IPS-15b (cell line): ENCODE data around the gene MPST.

Source experiments
- H3K27me3 ChIP-seq: one replicate; pipeline ENCODE4 v1.6.1; 2013; ENCODE audit warnings: low read length; ENCODE audit not compliant: control insufficient read depth, insufficient read depth
- H3K36me3 ChIP-seq: one replicate; pipeline ENCODE4 v1.6.1; 2013; ENCODE audit warnings: low read length; ENCODE audit not compliant: control insufficient read depth, insufficient read depth
- H3K4me1 ChIP-seq: one replicate; pipeline ENCODE4 v1.6.1; 2013; ENCODE audit warnings: mild to moderate bottlenecking, low read length; ENCODE audit not compliant: control insufficient read depth, insufficient read depth
- H3K4me3 ChIP-seq: one replicate; pipeline ENCODE4 v1.5.1; 2013; ENCODE audit warnings: low read depth, low read length
- H3K9ac ChIP-seq: one replicate; pipeline ENCODE4 v1.6.1; 2013; ENCODE audit warnings: low read depth, mild to moderate bottlenecking, low read length
- H3K9me3 ChIP-seq: one replicate; pipeline ENCODE4 v1.6.1; 2013; ENCODE audit warnings: mild to moderate bottlenecking, low read length; ENCODE audit not compliant: control insufficient read depth, insufficient read depth

The MPST gene

DNA sequence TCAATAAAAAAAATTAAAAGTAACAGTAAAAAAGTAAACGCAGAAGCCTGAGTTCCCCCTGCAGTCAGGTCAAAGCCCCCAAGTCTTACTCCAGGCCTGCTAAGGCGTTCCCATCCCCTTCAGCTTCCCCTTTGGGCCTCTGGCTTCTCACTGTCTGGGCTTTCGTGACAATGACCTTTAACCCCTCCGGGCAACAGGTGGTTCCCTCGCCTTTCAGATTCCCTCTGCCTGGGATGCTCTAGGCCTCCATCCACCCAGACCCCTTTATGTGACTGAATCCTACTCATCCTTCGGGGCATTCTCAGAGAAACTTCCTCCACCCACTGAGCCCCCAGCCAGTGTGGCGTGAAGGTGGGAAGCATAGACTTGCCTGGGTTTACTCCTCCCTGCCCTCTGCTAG is 8.0 kb downstream of the MPST start:
- peaks cover 26% of the 10 kb centered on the region for H3K36me3 ChIP-seq
- no peaks in the 10 kb centered on the region for H3K9me3 ChIP-seq
- H3K27me3 ChIP-seq, result no peaks in the 10 kb centered on the region
- H3K9ac ChIP-seq, result no peak overlapping the region
- no peak overlapping the region for H3K4me3 ChIP-seq
- H3K4me1 ChIP-seq, result peaks cover 4% of the 10 kb centered on the region

DNA sequence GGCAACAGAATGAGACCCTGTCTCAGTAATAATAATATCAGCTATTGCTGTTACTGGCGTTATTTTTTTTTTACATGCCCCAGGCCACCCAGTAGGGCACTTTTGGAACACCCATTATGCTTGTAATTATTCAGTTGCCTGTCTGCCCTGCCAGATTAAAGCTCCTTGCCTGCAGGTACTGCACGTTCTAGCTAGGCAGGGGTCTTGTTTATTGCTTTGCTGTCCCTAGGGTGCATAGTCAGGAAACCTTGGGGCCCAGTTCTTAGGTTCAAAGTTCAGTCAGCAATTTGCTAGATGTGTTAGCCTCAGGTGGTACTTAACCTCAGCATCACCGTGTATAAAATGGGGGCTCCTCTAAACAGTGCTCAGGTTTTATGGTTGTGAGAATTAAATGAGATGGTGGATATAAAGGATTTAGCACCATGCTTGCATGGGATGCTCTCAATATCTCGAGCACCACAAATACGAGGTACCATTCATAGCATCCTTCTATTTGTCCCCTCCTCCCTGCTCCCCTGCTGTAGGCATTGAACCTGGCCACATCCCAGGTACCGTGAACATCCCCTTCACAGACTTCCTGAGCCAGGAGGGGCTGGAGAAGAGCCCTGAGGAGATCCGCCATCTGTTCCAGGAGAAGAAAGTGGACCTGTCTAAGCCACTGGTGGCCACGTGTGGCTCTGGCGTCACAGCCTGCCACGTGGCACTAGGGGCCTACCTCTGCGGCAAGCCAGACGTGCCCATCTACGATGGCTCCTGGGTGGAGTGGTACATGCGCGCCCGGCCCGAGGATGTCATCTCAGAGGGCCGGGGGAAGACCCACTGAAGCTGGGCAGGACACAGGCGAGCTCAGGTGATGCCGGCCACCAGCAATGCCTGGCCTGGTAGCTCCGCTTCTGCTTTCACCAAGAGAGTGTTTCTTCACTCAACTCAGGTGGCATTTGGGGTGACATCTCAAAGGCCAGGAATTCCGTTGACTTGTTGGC is 9.4 kb downstream of the MPST start:
- Histone ChIP-seq H3K36me3 (peaks cover 26% of the 10 kb centered on the region), H3K27me3 (no peaks in the 10 kb centered on the region), H3K4me1 (peaks cover 4% of the 10 kb centered on the region), H3K9ac (no peak overlapping the region), H3K9me3 (no peaks in the 10 kb centered on the region), H3K4me3 (no peak overlapping the region)

DNA sequence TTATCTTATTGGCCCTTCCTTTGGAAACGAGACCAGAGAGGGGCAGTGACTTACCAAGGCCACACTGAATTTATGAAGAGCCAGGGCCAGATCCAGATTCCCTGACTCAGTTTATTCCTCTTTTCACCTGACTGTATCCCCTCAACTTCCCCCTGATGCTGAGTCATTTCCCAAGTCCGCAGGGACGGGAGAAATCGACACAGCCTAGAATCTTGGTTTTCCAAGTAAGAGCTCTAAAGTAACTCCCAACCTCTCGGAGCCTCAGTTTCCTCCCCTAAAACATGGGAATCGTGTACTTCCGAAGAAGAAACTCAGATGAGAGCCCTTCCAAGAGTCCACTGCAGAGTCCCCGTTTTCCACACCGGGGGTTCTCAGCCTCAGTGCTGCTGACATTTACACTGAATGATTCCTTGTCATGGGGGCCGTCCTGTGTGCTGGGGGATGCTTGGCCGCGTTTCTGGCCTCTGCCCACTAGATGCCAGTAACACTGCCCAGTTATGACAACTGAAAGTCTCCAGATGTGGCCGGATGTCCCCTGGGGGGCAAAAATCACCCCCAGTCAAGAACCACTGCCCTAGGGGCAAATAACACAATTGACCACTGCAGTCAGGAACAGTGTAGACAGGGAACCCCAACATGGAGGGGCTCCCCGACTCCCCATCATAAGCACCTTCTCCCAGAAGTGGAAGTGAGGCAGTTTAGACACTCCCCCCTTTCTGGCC is 11.2 kb downstream of the MPST start:
- Histone ChIP-seq H3K4me3 (no peak overlapping the region), H3K9me3 (no peaks in the 10 kb centered on the region), H3K27me3 (no peaks in the 10 kb centered on the region), H3K9ac (no peak overlapping the region), H3K4me1 (peaks cover 4% of the 10 kb centered on the region), H3K36me3 (peaks cover 11% of the 10 kb centered on the region)

DNA sequence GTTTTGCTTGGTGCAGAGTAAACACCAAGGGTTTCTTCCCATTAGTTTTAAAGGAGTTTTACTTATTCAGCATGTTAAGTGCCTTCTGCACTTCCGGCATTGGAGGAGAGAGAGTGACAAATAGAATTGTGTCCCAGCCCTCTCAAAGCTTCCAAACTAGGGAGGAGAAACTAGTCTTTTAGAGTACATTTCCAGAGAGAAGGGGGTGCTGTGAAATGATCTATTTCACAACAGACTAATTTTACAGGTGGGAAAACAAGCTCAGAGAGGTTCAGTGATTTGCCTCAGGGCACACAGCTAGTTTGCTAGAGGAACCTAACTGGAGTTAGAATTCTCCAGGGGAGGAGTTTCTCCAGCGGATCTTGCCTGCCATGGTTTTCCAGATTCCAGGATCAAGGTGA is 12.6 kb downstream of the MPST start:
- Histone ChIP-seq H3K9me3 (no peaks in the 10 kb centered on the region), H3K4me1 (peaks cover 4% of the 10 kb centered on the region), H3K9ac (no peak overlapping the region), H3K36me3 (peaks cover 10% of the 10 kb centered on the region), H3K4me3 (no peak overlapping the region), H3K27me3 (no peaks in the 10 kb centered on the region)

DNA sequence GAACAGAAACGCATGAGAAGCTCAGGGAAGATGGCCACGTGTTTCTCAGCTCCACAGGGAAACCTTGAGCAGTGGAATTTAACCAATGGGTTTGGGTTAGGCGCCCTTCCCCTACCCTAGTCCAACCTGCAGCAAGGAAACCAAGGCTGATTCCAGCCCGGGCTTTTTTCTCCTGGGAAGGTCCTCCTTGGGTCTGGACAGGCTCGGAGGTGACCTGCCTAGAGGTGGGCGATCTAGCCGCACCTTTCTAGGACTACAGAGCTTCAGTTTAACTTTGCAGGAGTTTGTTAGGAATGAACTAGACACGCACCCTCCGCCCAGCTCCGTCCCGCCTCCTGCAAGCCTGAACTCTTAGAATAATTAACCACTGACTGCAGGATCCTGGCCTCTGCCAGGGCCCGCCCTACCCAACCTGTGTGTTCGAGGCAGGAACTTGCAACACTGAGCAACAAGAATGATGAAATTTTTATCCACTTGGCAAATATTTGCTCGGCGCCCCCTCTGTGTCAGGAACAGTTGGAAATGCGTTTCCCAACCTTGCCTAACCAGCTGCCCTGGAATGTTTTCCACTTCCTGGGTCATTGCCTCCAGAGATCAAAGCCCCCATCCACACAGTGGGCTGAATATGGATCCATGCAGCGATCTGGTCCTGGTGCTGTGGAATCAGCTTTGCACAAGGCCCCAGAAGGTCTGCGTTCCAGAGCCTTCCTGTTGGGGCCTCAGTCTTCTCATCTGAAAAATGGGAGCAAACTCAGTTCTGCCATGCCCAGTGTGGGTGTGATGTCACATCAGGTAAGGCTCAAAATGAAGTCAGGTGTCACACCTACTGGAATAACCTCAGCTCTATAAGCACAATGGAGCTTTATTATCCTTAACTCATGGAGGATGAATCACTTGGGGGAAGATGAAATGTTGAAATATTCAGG is 13.3 kb downstream of the MPST start:
- Histone ChIP-seq H3K4me3 (no peak overlapping the region), H3K4me1 (peaks cover under 1% of the 10 kb centered on the region)

DNA sequence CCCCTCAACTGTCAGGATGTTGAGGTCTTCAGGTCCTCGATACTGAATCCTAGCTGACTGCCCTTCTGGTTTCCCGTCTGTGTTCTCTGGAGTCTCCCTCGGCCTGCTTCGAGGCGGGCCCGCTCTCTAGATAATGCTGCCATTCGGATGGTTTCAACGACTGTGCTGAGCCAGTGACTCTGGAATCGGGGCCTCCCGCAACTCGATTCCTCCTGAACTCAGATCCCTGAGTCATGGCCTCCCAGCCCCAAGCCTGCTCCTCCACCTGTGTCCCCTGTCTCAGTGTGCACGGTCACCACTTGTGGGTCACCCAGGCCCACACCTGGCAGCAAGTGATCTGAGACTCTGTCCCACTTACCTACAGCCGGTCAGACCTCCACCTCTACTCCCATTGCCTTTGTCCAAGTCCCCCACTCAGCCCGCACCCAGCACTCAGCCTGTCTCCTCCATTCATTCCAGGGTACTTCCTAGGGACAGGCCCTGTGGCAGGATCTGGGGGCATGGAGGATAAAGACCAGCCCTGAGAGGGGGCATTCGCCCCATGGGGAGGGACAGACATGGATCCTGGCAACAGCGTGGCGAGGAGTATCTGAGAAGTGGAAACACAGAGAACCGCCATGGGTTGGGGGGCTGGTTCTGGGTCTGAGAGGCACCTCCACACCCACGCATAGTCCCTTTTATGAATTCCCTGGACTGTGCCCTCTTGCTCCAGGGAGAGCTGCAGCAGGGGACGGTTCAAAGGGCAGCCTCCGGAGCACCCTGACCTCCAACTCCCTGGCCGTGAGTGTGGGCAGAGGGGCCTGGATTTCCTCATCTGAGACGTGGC is 14.3 kb downstream of the MPST start:
- Histone ChIP-seq H3K27me3 (no peaks in the 10 kb centered on the region), H3K9me3 (no peaks in the 10 kb centered on the region), H3K36me3 (peaks cover 6% of the 10 kb centered on the region), H3K9ac (no peak overlapping the region), H3K4me1 (no peaks in the 10 kb centered on the region), H3K4me3 (no peak overlapping the region)

More for the DNA sequence above, 13.3 kb downstream of the MPST start:
- H3K9me3 ChIP-seq, result no peaks in the 10 kb centered on the region
- no peaks in the 10 kb centered on the region for H3K27me3 ChIP-seq
- no peak overlapping the region for H3K9ac ChIP-seq
- peaks cover 6% of the 10 kb centered on the region for H3K36me3 ChIP-seq

DNA sequence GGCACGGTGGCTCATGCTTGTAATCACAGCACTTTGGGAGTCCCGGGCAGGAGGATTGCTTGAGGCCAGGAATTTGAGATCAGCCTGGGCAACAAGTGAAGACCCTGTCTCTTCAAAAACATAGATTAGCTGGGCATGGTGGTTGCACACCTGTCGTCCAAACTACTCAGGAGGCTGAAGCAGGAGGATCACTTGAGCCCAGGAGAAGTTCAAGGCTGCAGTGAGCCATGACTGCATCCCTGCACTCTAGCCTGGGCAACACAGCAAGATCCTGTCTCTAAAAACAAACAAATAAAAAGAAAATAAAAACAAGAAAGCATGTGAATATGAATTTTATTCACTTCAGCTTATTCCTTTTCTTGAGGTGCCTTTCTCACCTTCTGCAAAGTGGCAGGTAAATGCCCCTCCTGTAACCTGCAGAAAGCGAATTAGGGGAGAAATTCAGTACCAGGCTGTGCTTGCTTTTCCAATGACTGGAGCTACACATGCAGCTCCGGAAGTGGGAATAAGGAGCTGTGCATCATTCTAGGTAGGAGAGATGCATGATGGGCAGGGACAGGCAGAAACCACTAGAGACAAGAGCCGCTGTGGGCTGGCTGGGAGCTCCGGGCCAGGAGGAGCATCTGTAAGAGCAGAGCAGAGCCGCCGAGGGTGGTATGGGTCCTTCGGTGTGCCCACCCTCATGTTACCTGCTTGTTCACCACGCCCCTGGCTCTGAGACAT is 17.3 kb downstream of the MPST start:
- no peak overlapping the region for H3K9ac ChIP-seq
- H3K36me3 ChIP-seq, result no peaks in the 10 kb centered on the region
- H3K27me3 ChIP-seq, result no peaks in the 10 kb centered on the region
- no peak overlapping the region for H3K4me3 ChIP-seq
- H3K9me3 ChIP-seq, result no peaks in the 10 kb centered on the region
- peaks cover 2% of the 10 kb centered on the region for H3K4me1 ChIP-seq

DNA sequence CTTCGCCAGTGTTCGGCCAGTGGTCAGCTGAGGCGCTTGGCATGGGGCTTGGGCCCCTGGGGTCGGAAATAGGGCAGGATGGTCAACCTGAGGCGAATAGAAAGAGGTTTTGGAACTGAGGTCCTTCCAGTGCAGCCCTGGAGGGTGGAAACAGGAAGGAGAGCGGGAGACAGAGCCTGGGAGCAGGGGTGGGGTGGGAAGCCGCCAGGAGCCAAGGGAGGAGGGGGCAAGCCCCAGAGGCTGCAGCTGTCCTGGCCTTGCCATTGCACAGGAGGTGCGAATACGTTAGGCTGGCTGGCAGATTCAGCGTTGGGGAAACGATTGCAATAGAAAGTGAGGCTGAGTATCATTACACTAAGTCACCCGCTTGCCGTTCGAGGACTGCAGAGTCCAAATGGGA is 18.1 kb downstream of the MPST start:
- no peaks in the 10 kb centered on the region for H3K36me3 ChIP-seq

DNA sequence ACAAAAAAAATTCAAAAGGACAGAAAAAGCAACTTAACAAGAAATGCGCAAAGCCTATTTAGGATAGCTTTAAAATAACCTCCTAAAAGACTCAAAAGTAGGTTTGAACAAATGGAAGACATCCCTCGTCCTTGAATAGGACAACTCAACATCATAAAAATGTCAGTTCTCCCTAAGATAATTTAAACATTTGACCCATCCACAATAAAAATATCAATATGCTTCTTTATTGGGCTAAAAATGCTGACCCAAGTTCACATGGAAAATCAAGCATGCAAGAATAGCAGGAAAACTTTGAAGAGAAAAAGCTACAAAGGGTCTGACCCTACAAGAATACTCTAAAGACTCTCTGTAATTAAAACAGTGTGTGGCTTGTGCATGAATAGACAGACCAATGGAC is 19.9 kb downstream of the MPST start:
- Histone ChIP-seq H3K27me3 (peaks cover 2% of the 10 kb centered on the region), H3K36me3 (no peaks in the 10 kb centered on the region), H3K9ac (no peak overlapping the region), H3K4me3 (no peak overlapping the region), H3K9me3 (no peaks in the 10 kb centered on the region), H3K4me1 (peaks cover 2% of the 10 kb centered on the region)

More for the DNA sequence above, 18.1 kb downstream of the MPST start:
- H3K4me3 ChIP-seq, result no peak overlapping the region
- H3K27me3 ChIP-seq, result no peaks in the 10 kb centered on the region
- no peaks in the 10 kb centered on the region for H3K9me3 ChIP-seq
- peaks cover 2% of the 10 kb centered on the region for H3K4me1 ChIP-seq
- H3K9ac ChIP-seq, result no peak overlapping the region

DNA sequence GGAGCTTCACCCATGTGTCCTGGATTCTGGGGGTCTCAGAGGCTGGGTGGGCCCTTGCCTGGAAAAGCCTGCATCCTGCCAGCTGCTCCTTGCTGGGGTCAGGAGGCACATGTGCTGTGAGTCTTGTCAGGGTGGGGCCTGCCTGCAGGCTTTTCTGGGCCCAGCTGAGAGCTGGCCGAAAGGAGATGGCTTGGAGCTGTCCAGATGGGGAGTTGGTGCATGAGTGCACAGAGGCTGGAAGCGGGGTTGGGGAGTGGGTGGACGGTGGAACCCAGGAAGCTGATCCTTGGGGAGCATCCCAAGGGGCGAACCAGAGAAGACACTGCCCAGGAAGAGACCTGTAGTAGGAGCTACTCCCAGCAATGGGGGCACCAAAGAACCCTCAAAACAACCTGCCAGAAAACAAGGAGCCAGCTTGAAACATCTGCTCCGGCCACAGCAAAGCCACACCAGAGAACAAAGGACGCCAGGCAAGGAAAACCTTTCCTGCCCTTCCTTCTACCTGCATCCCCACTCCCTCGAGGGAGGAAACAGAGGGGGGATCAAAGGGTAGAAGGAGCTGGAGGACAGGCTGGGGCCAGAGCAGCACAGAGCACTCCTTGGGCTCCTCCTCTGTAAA is 23.8 kb downstream of the MPST start:
- H3K4me1 ChIP-seq, result peaks cover 2% of the 10 kb centered on the region

More for the DNA sequence above, 23.8 kb downstream of the MPST start:
- H3K36me3 ChIP-seq, result no peaks in the 10 kb centered on the region
- H3K9me3 ChIP-seq, result no peaks in the 10 kb centered on the region
- no peak overlapping the region for H3K4me3 ChIP-seq
- H3K9ac ChIP-seq, result no peak overlapping the region
- peaks cover 2% of the 10 kb centered on the region for H3K27me3 ChIP-seq
